ENCODE results near the gene SLX9.
"Not testable (repeated sequence)": the region's sequence is repeated elsewhere in the genome, so short reads cannot be mapped to it uniquely, and the experiment has no call there.

SLX9 gene

DNA sequence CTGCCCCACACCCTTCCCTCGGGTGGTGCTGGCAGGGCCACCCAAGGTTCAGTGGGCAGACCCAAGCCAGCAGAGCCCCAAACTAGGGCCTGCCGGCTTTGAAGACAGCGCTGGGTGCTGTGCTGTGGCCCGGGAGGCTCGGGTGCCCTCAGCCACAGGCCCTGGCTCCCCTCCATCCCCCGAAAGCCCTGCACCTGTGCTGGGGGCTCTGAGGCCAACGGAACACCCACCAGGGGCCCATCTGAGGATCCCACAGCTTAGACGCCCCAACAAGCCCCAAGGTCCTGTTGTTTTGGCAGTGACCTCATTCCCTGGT, 27.7 kb upstream of the SLX9 start:
- TF ChIP-seq, protein P1, sequence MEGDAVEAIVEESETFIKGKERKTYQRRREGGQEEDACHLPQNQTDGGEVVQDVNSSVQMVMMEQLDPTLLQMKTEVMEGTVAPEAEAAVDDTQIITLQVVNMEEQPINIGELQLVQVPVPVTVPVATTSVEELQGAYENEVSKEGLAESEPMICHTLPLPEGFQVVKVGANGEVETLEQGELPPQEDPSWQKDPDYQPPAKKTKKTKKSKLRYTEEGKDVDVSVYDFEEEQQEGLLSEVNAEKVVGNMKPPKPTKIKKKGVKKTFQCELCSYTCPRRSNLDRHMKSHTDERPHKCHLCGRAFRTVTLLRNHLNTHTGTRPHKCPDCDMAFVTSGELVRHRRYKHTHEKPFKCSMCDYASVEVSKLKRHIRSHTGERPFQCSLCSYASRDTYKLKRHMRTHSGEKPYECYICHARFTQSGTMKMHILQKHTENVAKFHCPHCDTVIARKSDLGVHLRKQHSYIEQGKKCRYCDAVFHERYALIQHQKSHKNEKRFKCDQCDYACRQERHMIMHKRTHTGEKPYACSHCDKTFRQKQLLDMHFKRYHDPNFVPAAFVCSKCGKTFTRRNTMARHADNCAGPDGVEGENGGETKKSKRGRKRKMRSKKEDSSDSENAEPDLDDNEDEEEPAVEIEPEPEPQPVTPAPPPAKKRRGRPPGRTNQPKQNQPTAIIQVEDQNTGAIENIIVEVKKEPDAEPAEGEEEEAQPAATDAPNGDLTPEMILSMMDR (conservative IDR thresholded peaks at IDR 0.05; ENCODE audit: low read length): no peak
- DNase-seq (ENCODE audit: low read depth): no peak

GRCh38 chr21:44912506-44913412, 27.1 kb upstream of the SLX9 start:
- H3K4me3 ChIP-seq (ENCODE audit: low read length); DNase-seq (ENCODE audit: low read depth): not testable (repeated sequence)

More for the DNA sequence above, 27.7 kb upstream of the SLX9 start:
- H3K4me3 ChIP-seq (ENCODE audit: low read length): no peak overlapping the region

- DNase-seq (ENCODE audit: low read depth): no peak
- TF ChIP-seq, protein P1 (conservative IDR thresholded peaks at IDR 0.05; ENCODE audit: low read length): no peak
- no peak overlapping the region for H3K4me3 ChIP-seq (ENCODE audit: low read length)
Observed at GRCh38 chr21:44913425-44914175, 26.2 kb upstream of the SLX9 start.

GRCh38 chr21:44914176-44914874, 25.5 kb upstream of the SLX9 start:
- H3K4me3 ChIP-seq (ENCODE audit: low read length): no peak overlapping the region
- TF ChIP-seq, protein P1 (conservative IDR thresholded peaks at IDR 0.05; ENCODE audit: low read length): no peak
- no peak for DNase-seq (ENCODE audit: low read depth)

DNA sequence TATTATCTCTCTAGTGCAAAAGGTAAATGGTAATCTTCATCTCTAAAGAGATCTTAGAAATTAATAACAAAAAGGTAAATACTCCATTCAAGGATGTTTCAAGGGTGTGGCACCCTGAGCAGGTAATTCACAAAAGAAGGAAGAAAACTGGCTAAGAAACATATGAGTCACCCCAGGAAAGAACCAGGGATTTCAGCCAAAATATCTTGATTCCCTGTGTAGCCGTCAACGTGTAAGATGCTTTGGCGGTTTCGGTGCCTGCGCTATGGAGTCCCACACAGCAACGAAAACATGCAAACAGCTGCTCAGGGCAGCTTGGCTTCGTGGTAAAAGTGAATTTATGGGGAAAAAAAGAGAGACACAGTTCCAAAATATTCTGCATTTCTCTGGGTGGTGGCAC, 22.9 kb upstream of the SLX9 start:
- TF ChIP-seq, protein P1 (conservative IDR thresholded peaks at IDR 0.05; ENCODE audit: low read length): no peak
- no peak for DNase-seq (ENCODE audit: low read depth)
- no peak overlapping the region for H3K4me3 ChIP-seq (ENCODE audit: low read length)

- no peak overlapping the region for H3K4me3 ChIP-seq (ENCODE audit: low read length)
- DNase-seq (ENCODE audit: low read depth): no peak
- TF ChIP-seq, protein P1 (conservative IDR thresholded peaks at IDR 0.05; ENCODE audit: low read length): no peak
Observed at GRCh38 chr21:44917446-44918106, 22.3 kb upstream of the SLX9 start.

DNA sequence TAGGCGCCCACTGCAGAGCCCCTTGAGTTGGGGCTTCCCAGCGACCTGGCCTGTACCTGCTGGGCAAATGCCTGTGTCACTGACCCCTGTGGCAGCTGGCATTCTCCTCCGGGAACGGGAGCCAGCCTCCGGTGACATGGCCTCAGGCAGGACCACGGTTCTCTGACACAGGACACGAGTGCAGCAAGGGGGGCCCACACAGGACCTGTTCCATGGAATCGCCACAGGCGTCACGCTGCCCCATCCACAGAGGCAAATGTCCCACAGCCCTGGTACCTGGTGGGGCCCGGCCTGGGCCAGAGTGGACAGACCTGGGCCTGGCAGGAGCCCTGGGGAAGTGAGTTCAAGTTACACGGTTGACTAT, 21.7 kb upstream of the SLX9 start:
- TF ChIP-seq, protein P1 (conservative IDR thresholded peaks at IDR 0.05; ENCODE audit: low read length): no peak
- H3K4me3 ChIP-seq (ENCODE audit: low read length): no peak overlapping the region
- DNase-seq (ENCODE audit: low read depth): no peak
